GM18861 (cell line): ENCODE data around the gene FBLN1.
"Not testable (repeated sequence)": the region's sequence is repeated elsewhere in the genome, so short reads cannot be mapped to it uniquely, and the experiment has no call there.

Source experiments
- ATAC-seq: cut with Tn5 transposase; IDR thresholded peaks from one replicate; pipeline ENCODE4 v1.9.1; 2021; ENCODE audit not compliant: unreplicated experiment

The FBLN1 gene

GRCh38 chr22:45582955-45583320, 80.3 kb downstream of the FBLN1 start:
- ATAC-seq: no peak

- ATAC-seq: no peak
Measured at GRCh38 chr22:45583504-45583903, 80.8 kb downstream of the FBLN1 start.

- no peak for ATAC-seq
Measured at GRCh38 chr22:45584121-45584570, 81.5 kb downstream of the FBLN1 start.

- ATAC-seq: no peak
Measured at GRCh38 chr22:45584621-45585436, 82.1 kb downstream of the FBLN1 start.

- ATAC-seq: no peak
Measured at GRCh38 chr22:45585437-45585755, 82.7 kb downstream of the FBLN1 start.

- ATAC-seq: no peak
Measured at GRCh38 chr22:45585946-45586540, 83.4 kb downstream of the FBLN1 start.

- ATAC-seq: no peak
Measured at GRCh38 chr22:45586651-45587405, 84.1 kb downstream of the FBLN1 start.

- ATAC-seq: no peak
Measured at GRCh38 chr22:45587638-45588505, 85.2 kb downstream of the FBLN1 start.

GRCh38 chr22:45589556-45589955, 86.9 kb downstream of the FBLN1 start:
- ATAC-seq: no peak

- no peak for ATAC-seq
Measured at GRCh38 chr22:45590262-45590661, 87.6 kb downstream of the FBLN1 start.

GRCh38 chr22:45591633-45592213, 89.0 kb downstream of the FBLN1 start:
- not testable (repeated sequence) for ATAC-seq

GRCh38 chr22:45594123-45594941, 91.6 kb downstream of the FBLN1 start:
- no peak for ATAC-seq

GRCh38 chr22:45597460-45598192, 94.9 kb downstream of the FBLN1 start:
- no peak for ATAC-seq

GRCh38 chr22:45598596-45599217, 96.0 kb downstream of the FBLN1 start:
- ATAC-seq: no peak

GRCh38 chr22:45599836-45600577, 97.3 kb downstream of the FBLN1 start:
- no peak for ATAC-seq

- ATAC-seq: no peak
Measured at GRCh38 chr22:45600790-45601730, 98.4 kb downstream of the FBLN1 start.
